Stimulated activated CD4-positive, alpha-beta T cell treated with anti-CD3 and anti-CD28 coated beads, Interleukin-1b, Interleukin-23, amount 100 ng/mL, for 48 hours (primary cell): Measurements from ENCODE around the gene SLC25A29.
"Not testable (repeated sequence)": the region's sequence is repeated elsewhere in the genome, so short reads cannot be mapped to it uniquely, and the experiment has no call there.

Experiments
- DNase-seq: peaks from one replicate; pipeline ENCODE4 v3.0.0-alpha.2; 2020

Gene SLC25A29

GRCh38 chr14:100309028-100309737 is 2.9 kb upstream of the SLC25A29 start:
- DNase-seq, result no peak

DNA sequence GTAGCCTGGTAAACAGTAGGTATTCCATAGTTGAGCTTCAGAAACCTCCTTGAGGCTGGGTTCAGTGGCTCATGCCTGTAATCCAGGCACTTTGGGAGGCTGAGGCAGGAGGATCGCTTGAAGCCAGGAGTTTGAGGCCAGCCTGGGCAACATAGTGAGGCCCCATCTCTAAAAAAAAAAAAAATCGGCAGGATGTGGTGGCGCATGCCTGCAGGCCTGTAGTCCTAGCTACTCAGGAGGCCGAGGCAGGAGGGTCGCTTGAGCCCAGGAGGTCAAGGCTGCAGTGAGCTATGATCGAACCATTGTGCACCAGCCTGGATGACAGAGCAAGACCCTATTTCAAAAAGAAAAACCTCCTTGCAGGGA is 2.2 kb upstream of the SLC25A29 start:
- DNase-seq, result not testable (repeated sequence)

DNA sequence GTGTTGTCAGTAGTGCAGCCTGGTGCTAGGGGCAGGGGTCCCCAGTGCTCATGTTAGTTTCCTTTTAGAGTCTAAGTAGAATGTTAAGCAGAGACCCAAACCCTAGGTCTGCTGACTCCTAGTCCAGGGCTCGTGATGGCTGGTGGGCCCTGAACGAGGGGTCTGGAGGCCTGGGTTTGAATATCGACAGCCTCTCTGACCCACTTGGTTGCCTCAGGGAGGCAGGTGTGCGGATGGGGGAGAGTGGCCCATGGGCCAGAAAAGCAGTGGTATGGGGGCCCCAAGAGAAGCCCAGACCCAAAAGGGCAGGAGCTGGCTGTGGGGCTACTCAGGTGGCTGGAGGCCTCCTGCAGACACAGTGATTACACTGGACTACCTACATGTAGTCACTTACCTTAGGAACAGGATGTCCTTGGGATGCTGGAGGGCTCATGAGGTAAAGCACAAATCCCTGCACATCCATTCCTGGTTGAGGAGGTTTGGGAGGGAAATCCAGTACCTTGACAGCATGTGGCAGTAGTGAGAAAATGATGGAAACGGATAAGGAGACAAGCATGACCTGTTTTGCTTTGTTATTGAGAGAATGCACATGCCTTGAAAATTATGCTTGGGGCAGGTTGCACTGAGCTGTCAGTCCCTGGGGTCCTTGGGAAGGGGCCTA is 1.7 kb upstream of the SLC25A29 start:
- DNase-seq, result no peak

- DNase-seq, result no peak
Observed at GRCh38 chr14:100306998-100307765, 938 bp upstream of the SLC25A29 start.

- no peak for DNase-seq
Observed at GRCh38 chr14:100305324-100306100, 732 bp downstream of the SLC25A29 start.

- no peak for DNase-seq
Observed at GRCh38 chr14:100304825-100305323, 1.4 kb downstream of the SLC25A29 start.

DNA sequence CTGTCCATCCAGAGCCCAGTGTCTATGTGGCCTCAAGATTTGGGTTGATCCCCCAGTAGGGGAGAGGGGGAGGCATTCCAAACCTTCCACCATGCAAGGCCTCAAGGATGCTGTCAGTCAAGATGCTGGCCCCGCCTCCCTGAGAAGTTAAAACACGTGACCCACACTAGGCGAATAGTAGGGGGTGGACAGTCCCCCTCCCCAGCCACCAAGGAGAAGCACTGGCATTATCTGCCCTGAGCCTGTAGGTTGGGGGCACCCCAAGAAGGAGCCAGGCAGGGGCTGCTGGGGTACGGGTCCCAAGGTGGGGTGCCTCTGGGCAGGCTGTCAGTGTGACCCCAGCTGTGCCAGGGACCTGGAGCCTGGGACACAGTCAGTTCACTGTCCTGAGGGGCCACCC is 2.3 kb downstream of the SLC25A29 start:
- DNase-seq, result no peak

DNA sequence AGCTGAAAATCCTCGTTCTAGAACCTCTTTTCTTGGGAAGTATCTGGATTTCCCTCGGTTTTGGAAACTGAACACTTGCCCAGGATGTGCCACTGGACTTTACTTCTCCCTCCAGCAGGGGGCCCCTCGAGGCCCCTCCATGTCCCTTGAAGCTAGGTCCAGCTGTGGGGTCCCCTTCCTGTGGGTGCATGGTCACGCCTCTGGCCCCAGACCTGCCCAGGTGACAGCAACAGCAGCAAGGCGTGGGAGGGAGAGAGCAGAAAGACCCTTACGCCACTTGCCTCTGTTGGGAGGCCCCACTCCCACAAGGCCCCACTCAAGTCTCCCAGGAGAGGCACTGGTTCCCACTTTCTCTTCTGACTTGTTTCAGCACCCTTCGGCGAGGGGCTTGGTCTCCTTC is 3.1 kb downstream of the SLC25A29 start:
- no peak for DNase-seq

DNA sequence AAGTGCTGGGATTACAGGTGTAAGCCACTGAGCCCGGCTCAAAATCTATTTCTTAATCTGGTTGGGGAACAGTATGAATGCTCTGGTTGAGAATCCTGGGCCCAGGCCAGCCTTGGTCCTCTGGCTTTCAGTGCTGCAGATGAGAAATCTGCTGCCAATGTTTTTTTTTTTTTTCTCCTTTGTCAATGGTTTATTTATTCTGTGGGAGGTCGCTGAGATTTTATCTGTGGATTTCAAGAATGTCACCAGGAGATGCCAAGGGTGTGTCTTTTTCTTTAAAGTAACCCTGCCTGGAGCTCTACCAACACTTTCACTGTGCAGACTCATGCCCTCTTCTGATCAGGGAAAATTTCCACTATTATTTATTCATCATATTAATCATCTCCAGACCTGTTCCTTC is 3.6 kb downstream of the SLC25A29 start:
- DNase-seq, result no peak

GRCh38 chr14:100299238-100299560 is 7.0 kb downstream of the SLC25A29 start:
- no peak for DNase-seq

DNA sequence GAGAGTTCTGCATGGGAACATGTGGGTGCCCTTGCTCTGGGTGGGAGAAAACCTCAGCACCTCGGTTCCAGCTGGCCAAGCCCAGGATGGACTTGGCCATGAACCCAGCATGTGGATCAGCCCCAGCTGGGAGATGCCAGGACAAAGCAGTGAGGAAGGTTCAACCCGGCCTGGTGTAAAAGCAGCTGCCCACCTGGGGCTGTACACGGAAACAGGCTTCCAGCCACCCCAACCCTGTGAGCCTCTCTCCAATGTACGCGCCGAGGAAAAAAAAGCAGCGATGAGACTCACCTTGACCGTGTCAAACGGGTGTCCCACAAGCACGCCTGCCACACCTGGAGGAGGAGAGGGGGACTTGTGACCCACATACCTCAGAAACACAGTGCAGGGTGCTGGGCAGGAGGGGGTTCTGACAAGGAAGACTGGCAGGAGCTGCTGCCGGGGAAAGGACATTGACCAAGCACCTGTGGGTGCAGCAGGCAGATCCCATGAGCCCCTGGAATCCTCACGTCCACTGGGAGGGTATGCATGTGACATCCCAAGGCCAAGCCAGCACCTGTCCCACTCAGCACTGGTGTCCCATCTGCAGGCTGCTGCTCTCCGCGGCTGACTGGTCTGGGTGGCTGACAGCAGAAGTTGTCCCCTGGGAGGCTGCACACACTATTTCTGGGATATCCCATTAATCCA is 7.5 kb downstream of the SLC25A29 start:
- no peak for DNase-seq

- DNase-seq, result no peak
Observed at GRCh38 chr14:100297320-100298300, 8.6 kb downstream of the SLC25A29 start.

GRCh38 chr14:100296729-100297128 is 9.5 kb downstream of the SLC25A29 start:
- DNase-seq, result not testable (repeated sequence)

DNA sequence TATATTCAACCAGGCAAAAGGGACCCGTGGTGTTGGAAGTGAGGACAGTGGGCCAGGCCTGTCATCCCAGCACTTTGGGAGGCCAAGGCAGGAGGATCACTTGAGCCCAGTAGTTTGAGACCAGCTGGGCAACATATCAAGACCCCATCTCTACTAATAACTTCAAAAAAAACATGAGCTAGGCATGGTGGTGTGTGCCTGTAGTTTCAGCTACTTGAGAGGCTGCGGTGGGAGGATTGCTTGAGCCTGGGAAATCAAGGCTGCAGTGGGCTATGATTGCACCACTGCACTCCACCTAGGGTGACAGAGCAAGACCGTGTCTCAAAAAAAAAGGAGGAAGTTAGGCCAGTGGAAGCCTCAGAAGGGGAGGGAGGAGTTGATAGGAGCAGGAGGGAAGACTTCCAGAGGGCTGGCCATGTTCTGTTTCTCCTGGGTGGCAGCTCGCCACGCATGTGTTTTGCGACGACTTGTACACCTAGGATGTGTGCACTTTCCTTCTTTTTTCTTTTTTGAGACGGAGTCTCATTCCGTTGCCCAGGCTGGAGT is 10.1 kb downstream of the SLC25A29 start:
- DNase-seq, result no peak

DNA sequence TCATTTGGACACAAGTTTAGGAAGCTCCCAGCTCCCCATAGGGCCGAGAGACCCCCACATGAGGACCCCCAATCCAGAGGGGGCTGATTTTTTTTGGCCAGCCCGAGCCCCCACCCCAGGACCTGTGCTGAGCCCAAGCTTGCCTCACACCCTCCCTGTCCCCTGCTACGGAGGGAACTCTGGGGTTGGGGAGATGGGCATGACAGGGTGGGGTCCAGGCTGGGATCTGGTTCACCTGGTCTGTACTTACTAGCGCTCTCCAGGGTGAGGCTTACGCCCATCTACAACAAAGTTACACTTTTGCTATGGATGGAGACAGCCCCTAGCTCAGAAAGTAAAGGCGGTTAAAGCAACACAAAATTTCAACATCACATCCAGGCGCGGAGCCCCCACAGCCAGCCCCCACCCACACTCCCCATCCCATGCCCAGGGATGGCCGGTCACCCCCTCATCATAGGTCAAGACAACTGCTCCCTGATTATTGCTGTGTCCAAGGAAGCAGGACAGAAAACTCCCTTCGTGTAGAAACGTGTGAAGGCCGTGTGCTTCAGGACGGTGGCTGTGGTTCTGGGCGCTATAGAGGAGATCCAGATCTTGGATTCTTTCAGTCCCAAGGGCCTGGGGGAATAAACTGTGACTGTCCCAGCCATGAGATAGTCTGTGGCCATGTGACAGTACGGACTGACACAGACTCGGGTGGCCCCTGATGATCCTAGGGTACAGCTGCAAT is 10.7 kb downstream of the SLC25A29 start:
- no peak for DNase-seq

GRCh38 chr14:100294963-100295330 is 11.3 kb downstream of the SLC25A29 start:
- no peak for DNase-seq

DNA sequence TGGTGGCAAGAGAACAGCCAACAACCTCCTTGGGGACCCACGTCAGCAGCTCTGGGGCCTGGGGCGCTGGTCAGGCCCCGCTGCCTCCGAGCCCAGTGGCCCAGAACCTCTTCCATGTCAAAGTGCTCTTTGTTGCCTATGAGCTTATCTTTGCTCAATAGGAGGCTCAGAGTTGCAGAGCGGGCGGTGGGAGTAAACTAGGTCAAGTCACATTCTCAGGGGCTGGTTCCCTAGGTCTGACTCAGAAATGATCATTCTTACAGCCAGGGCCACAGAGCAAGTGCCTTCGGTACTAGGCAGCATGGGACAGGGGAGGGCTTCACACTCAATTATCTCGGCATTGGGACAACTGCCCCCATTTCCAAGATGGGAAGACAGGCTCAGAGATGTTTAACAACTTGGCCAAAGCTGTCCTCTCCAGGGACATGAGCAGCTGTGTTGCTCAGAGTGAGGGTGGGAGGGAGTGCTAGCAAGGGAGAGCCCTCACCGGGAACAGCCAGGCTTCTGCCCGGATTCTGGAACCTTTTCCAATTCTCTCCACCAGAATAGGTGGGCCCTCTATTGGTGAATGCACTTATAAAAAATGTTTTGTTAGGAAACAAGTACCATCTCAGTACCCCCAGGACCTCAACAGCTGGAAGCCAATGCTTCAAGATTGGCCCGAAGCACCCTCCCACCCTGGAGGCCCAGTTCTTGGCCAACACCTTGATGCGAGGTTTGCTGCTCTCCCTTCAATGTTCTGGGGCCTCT is 11.9 kb downstream of the SLC25A29 start:
- no peak for DNase-seq

DNA sequence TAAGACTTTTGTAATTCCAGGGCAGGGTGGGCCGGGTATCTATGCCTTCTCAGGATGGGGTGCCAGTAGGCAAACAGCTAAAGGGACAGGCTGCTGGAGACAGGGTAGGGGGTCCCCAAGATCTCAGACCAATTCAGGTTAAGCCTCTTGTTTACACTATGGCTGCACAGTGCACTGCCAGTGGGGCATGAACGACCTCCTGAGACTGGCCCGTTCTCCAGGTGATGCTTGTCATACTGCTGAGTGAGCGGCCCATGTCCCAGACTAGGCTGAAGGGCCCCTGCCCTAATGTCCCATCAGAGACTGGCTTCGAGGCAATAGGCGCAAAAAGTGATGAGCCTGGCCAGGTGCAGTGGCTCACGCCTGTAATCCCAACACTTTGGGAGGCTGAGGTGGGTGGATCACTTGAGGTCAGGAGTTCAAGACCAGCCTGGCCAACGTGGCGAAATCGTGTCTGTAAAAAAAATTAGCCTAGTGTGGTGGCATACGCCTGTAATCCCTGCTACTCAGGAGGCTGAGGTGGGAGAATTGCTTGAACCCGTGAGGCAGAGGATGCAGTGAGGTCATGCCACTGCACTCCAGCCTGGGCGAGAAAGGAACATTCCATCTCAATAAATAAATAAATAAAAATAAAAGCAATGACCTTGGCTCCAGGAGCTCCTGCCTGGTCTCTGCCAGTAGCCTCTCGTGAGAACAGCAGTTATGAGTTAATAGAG is 12.6 kb downstream of the SLC25A29 start:
- DNase-seq, result no peak
